HG02623 (cell line): Measurements from ENCODE around the gene MAGEL2.

Source experiments
- ATAC-seq: cut with Tn5 transposase; IDR thresholded peaks from one replicate; pipeline ENCODE4 v1.9.1; 2021; ENCODE audit warnings: moderate library complexity; ENCODE audit not compliant: unreplicated experiment

The MAGEL2 gene

DNA sequence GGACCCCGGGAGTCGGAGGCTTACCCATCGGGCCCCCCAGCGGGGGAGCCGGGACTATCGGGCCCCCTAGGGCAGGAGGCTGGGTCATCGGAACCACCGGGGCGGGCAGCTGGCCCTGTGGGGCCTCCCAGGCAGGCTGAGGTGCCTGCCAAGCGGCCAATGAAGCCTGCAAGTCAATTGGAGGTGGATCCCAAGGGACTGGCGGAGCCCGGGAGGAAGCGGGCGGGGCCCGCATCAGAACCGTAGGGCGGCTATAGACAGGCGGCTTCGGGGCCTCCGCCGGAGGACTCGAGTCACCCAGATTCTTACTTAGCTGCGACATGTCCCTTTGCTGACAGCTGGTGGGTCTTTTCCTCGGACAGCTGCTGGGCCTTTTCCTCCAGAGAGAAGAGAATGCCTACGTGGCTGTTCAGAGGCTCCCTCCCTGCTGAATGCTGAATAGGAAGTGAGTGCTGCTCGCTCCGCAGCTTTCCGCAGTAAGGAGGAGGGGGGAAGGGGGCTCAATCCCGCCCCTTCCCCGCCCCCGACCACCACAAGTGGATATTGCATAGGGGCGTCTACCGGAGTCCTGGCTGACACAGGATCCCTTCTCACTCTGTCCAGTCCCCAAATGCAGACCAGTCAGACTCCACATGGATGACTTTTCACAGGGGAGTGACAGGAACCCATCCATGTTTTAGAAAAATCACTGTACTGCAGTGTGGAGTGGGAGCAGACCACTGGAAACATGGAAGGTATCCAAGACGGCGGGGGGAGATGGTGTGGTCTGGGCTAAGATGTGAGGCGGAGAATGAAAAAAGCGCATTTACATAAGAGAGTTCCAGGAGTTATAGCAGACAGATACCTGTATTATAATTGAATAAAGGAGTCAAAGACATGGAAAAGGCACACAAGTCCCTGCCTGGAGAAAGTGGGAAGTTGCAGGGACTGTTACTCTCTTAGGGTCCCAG lies at the start of gene MAGEL2:
Gene MAGEL2, minus strand, starts transcription at position 447 of the 950 bp plus-strand sequence. Its CDS starts 125 bp downstream, at position 322.
- ATAC-seq, result no peak

DNA sequence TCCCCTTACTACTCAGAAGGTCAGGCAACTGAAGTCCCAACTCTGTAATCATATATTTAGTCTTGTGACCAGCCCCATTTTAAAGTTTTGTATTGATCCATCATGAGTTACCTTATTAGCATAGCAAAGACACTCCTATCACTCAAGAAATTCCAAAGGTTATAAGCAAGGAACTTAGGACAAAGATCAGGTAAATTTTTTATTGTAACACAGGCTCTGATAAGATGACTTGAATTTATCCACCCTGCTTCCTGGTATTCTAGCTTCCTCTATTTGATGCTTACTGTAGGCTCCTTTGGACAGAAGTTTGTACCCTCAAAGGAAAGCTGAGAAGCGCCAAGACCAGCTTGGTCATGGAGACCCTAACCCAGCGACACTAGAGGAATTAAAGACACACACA lies 47.6 kb upstream of the MAGEL2 start:
- ATAC-seq, result no peak

DNA sequence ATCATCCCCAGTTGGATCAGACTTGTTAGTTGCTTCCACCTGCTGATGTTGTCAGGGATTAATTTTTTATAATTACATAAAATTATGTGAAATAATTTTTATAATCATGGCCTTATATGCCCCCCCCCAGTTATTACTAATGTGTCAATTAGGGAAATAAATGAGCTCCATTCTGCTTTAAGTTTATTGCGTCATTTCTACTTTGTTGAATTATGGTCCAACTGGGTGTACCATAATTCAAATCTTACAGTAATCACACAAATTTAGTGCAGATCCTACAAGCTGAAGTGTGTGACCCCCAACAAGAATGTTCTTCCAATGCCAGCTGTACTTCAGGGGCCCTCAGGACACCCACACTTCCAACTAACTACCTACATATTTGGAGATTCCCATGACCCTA lies 46.9 kb upstream of the MAGEL2 start:
- no peak for ATAC-seq

- no peak for ATAC-seq
Measured at GRCh38 chr15:23690450-23690852, 42.8 kb upstream of the MAGEL2 start.

GRCh38 chr15:23690015-23690414 lies 42.3 kb upstream of the MAGEL2 start:
- no peak for ATAC-seq

- ATAC-seq, result no peak
Measured at GRCh38 chr15:23687143-23687470, 39.4 kb upstream of the MAGEL2 start, which contains the start of gene NDN. Gene NDN (minus strand): TSS chr15:23687305. CDS start chr15:23687217, 88 bp downstream.

GRCh38 chr15:23686466-23687142 lies 38.9 kb upstream of the MAGEL2 start:
- no peak for ATAC-seq

- no peak for ATAC-seq
Measured at GRCh38 chr15:23671481-23671880, 23.8 kb upstream of the MAGEL2 start.

- no peak for ATAC-seq
Measured at GRCh38 chr15:23670970-23671369, 23.3 kb upstream of the MAGEL2 start.

DNA sequence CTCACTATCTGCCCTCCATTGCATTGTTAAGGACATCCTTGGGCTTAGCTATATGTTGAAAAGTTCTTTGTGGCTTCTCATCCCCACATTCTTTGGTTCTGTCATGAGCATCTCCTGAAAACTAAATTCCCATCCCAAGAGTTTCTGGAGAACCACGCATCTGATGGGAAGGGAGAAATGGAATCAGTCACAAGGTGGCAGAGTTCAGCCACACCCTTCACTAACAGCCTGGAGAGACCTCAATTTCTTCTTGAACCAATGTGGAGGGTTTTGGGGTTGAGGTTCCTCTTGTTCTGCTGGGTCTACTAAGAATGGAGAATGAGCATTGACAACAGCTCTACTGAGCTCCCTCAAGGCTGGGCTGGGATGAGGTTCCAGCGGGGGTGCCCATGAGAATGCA lies 15.6 kb upstream of the MAGEL2 start:
- no peak for ATAC-seq

DNA sequence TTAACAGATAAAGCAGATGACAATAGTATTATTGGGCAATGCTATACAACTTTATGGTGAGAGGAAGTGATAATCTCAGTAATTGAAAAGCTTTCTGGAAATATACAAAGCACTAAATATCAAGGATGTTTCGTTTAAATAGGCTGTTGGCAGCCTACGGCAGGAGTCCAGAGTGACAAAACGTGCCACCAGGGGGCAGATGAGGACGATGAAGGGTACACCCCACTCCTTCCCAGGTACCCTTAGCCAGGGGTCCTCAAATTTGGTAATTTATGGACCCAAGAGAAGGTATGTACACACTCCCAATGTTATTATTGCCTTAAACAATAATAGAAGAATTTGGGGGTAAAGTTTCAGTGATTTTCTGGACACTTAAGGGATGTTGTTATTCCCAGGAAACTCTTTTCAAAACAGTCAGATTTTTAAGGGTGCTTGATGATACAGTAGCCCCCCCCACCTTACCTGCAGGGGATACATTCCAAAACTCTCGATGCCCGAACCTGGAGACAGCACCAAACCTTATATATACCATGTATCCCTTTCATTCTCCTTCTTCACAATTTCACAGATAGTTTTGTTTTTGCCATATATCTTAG lies 1.4 kb upstream of the MAGEL2 start:
- ATAC-seq, result no peak

- ATAC-seq, result no peak
Measured at GRCh38 chr15:23647001-23647295, 719 bp downstream of the MAGEL2 start.

DNA sequence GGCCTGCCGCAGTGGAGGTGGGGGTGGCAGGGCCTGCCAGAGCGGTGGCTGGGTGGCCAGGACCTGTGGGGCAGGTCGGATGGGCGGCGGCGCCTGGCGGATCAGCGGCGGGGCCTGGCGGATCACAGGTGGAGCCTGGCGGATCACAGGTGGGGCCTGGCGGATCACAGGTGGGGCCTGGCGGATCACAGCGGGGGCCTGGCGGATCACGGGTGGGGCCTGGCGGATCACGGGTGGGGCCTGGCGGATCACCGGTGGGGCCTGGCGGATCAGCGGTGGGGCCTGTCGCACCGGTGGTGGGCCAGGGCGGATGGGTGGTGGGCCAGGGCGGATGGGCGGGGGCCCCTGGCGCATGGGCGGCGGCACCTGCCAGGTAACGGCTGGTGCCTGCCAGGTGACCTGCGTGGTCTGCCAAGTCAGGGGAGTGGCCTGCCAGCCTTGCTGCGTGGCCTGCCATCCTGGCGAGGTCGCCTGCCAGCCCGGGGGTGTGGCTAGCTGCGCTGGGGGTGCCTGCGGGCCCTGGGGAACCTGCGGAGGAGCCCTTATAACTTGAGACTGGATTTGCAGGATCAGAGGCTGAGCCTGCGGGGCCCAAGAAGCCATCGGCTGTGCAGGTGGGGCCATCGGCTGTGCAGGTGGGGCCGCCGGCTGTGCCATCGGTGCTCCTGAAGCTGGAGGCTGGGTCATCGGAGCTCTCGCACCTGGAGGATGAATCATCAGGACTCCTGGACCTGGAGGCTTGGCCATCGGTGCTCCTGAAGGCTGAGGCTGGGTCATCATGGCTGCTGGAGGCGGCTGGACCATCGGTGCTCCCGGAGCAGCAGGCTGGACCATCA lies 1.3 kb downstream of the MAGEL2 start:
- ATAC-seq, result no peak

- ATAC-seq, result no peak
Measured at GRCh38 chr15:23645371-23646164, 2.1 kb downstream of the MAGEL2 start.

GRCh38 chr15:23644829-23645228 lies 2.8 kb downstream of the MAGEL2 start:
- no peak for ATAC-seq

- peak; percentile 64 for ATAC-seq
Measured at GRCh38 chr15:23642413-23643044, 5.1 kb downstream of the MAGEL2 start.

DNA sequence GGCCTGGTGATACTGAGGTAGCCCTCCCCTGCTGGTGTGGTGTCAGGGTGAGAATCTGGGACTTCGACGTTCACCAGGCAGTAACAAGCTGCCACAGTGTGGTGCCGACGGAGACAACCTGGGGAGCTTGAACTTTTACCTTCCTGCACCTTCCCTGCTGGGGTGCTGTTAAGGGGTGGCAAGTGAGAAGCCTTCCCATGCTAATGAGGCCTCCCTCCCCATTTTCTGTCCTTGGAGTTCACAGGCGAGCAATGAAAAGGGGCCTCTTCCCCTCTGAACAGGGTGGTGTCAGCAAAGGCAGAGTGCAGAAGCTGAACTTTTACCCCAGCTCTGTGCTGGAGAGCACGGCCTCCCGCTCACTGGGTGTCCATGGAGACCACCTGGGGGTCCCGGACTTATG lies 13.5 kb downstream of the MAGEL2 start:
- no peak for ATAC-seq

DNA sequence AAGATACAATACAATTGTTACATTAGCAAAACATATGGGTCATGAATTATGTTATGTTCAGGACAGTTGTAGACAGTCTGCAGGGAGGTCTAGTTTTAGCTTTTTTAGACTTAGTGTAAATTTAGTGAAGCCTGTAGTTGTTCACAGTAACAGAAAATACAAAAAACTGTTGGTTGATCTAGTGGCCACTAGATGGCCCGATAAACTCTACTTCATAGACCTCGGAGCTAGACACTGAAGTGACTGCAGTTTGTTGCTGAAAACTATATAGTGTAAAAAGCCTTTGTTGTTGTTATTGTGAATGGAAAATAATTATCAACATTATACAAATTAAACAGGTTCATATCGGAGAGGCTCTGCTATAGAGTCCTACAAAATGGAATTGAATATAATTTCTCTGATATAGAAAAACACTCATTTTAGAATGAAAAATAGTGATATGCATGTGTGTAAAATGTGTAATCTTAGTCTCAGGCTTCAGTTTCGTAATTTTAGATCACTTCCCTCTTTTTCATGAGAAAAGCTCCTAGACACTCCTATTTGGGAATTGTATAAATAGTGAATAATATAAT lies 18.3 kb downstream of the MAGEL2 start:
- ATAC-seq, result no peak

GRCh38 chr15:23628612-23629233 lies 18.9 kb downstream of the MAGEL2 start:
- no peak for ATAC-seq
